HCT116 (cell line): ENCODE data around the gene UAP1. TPM values are rescaled to one million over a fixed set of nuclear protein-coding genes. Genes with fewer than 3 reads are reported as not detected.
A peak's percentile ranks its signal among the peaks of the same experiment; 100 is the strongest.

ENCODE experiments used
- ATAC-seq: fragments of 200-7000 bp; cut with Tn5 transposase; 2 replicates; pipeline ENCODE4 v1.9.1; 2020; ENCODE audit warnings: mild to moderate bottlenecking, moderate library complexity
- BruUV-seq: library from RNA; stranded (reverse); fragments of 400-500 nt; replicated peaks from 2 replicates; lab custom pipeline; 2021; lab: Mats Ljungman, UMichigan
- CTCF ChIA-PET: fragments of 300-600 bp; sonication (Branson Sonifier 250); formaldehyde crosslinking; loops from one replicate; lab custom pipeline; 2021; ENCODE audit warnings: antibody characterized with exemption; lab: Charles Lee
- POLR2A ChIA-PET: fragments of 300-600, 350-600 bp; sonication (Branson Sonifier 250); formaldehyde crosslinking; loops from one replicate; lab custom pipeline; 2021; ENCODE audit warnings: antibody characterized with exemption; lab: Charles Lee
- RAD21 ChIA-PET, 2 experiments: fragments of 300-600 bp; sonication (Branson Sonifier 250); formaldehyde crosslinking; loops; one replicate each; lab custom pipeline; 2023; ENCODE audit warnings: low total read pairs in 2 of 2; ENCODE audit not compliant: uncharacterized antibody in 2 of 2, unreplicated experiment in 2 of 2, low non-redundant PET in 1 of 2; lab: Charles Lee
- DNase-seq: peaks from one replicate; pipeline ENCODE4 v3.0.0-alpha.2; 2010; ENCODE audit warnings: low read depth, low spot score
- H2AFZ ChIP-seq: fragments of 200-600 bp; shearing (Covaris generic), sonication (generic); 2 replicates; pipeline ENCODE4 v1.6.1; 2017; ENCODE audit warnings: low read depth, mixed run types, mixed read lengths, antibody characterized with exemption, low read length; ENCODE audit not compliant: poor library complexity, severe bottlenecking
- H3K27ac ChIP-seq: 2 replicates; pipeline ENCODE4 v1.5.1; 2012; ENCODE audit warnings: low read depth, low read length
- H3K27me3 ChIP-seq: fragments of 200-600 bp; sonication (generic); 2 replicates; pipeline ENCODE4 v1.6.1; 2016; ENCODE audit warnings: mixed run types, low read length, mixed read lengths; ENCODE audit not compliant: insufficient read depth
- H3K36me3 ChIP-seq, 2 experiments: fragments of 200-500 bp in 1 of 2; fragments of 200-600 bp in 1 of 2; sonication (Bioruptor generic) in 1 of 2; sonication (generic) in 1 of 2; 2 replicates each; pipeline versions ENCODE4 v1.5.1 to v1.6.1; 2014 to 2016; ENCODE audit warnings: low read length in 2 of 2, inconsistent platforms in 1 of 2, mixed read lengths in 1 of 2, mixed run types in 1 of 2; ENCODE audit not compliant: insufficient read depth in 2 of 2, control insufficient read depth in 1 of 2
- H3K4me1 ChIP-seq, 2 experiments: fragments of 200-600 bp in 1 of 2; sonication (generic) in 1 of 2; 2 replicates each; pipeline versions ENCODE4 v1.5.1 to v1.6.1; 2012 to 2017; ENCODE audit warnings: low read length in 2 of 2, inconsistent platforms in 1 of 2, mild to moderate bottlenecking in 1 of 2, mixed read lengths in 1 of 2, mixed run types in 1 of 2, moderate library complexity in 1 of 2; ENCODE audit not compliant: insufficient read depth in 2 of 2, control insufficient read depth in 1 of 2
- H3K4me2 ChIP-seq: fragments of 200-600 bp; sonication (generic); 2 replicates; pipeline ENCODE4 v1.6.1; 2017; ENCODE audit warnings: mixed run types, low read length, mixed read lengths
- H3K4me3 ChIP-seq, 2 experiments: fragments of 200-600 bp in 1 of 2; sonication (generic) in 1 of 2; replicated peaks in 1 of 2; 2 replicates each; pipeline ENCODE4 v1.5.1; 2011 to 2016; ENCODE audit warnings: low read length in 2 of 2, control low read depth in 1 of 2, low read depth in 1 of 2, mild to moderate bottlenecking in 1 of 2, mixed read lengths in 1 of 2, mixed run types in 1 of 2
- H3K79me2 ChIP-seq: fragments of 200-600 bp; sonication (generic); 2 replicates; pipeline ENCODE4 v1.6.1; 2017; ENCODE audit warnings: mild to moderate bottlenecking, mixed run types, low read length, moderate library complexity, mixed read lengths; ENCODE audit not compliant: insufficient read depth
- H3K9ac ChIP-seq: fragments of 200-600 bp; sonication (generic); 2 replicates; pipeline ENCODE4 v1.6.1; 2016; ENCODE audit warnings: low read length, mixed read lengths
- H3K9me2 ChIP-seq: fragments of 200-600 bp; sonication (generic), shearing (Covaris generic); 2 replicates; pipeline ENCODE4 v1.6.1; 2017; ENCODE audit warnings: mixed run types, mild to moderate bottlenecking, moderate library complexity; ENCODE audit not compliant: insufficient read depth
- H3K9me3 ChIP-seq, 2 experiments: fragments of 200-500 bp in 1 of 2; fragments of 200-600 bp in 1 of 2; sonication (Bioruptor generic) in 1 of 2; sonication (generic) in 1 of 2; 2 replicates each; pipeline ENCODE4 v1.6.1; 2014 to 2017; ENCODE audit warnings: low read length in 2 of 2, mixed read lengths in 2 of 2, inconsistent platforms in 1 of 2, low read depth in 1 of 2, mild to moderate bottlenecking in 1 of 2, mixed run types in 1 of 2, moderate library complexity in 1 of 2; ENCODE audit not compliant: control insufficient read depth in 1 of 2, insufficient read depth in 1 of 2
- H4K20me1 ChIP-seq: fragments of 200-600 bp; sonication (generic), shearing (Covaris generic); 2 replicates; pipeline ENCODE4 v1.6.1; 2017; ENCODE audit warnings: mixed run types, mild to moderate bottlenecking, moderate library complexity; ENCODE audit not compliant: insufficient read depth
- CEBPB ChIP-seq: IDR thresholded peaks from 2 replicates; pipeline ENCODE4 v1.6.1; 2012; ENCODE audit warnings: low read depth
- EGR1 ChIP-seq: IDR thresholded peaks from 2 replicates; pipeline ENCODE4 v1.6.1; 2012; ENCODE audit warnings: low read depth
- ELF1 ChIP-seq: IDR thresholded peaks from 2 replicates; pipeline ENCODE4 v1.6.1; 2012; ENCODE audit warnings: low read depth, borderline replicate concordance
- EZH2 ChIP-seq: fragments of 200-600 bp; sonication (generic); IDR thresholded peaks from 2 replicates; pipeline ENCODE4 v1.6.1; 2017; ENCODE audit warnings: antibody characterized with exemption, mixed run types
- JUND ChIP-seq: IDR thresholded peaks from 2 replicates; pipeline ENCODE4 v1.6.1; 2012
- POLR2AphosphoS5 ChIP-seq: IDR thresholded peaks from 2 replicates; pipeline ENCODE4 v1.6.1; 2011; ENCODE audit warnings: mild to moderate bottlenecking, low read depth, low read length, moderate library complexity
- SIN3A ChIP-seq: IDR thresholded peaks from 2 replicates; pipeline ENCODE4 v1.6.1; 2012; ENCODE audit warnings: low read depth
- SRF ChIP-seq: IDR thresholded peaks from 2 replicates; pipeline ENCODE4 v1.6.1; 2012; ENCODE audit warnings: low read depth
- TCF7L2 ChIP-seq: IDR thresholded peaks from 2 replicates; pipeline ENCODE4 v1.7.0; 2011; ENCODE audit warnings: borderline replicate concordance, inconsistent platforms; ENCODE audit not compliant: insufficient read depth, insufficient read length; ENCODE audit errors: extremely low read depth
- YY1 ChIP-seq: IDR thresholded peaks from 2 replicates; pipeline ENCODE4 v1.6.1; 2011; ENCODE audit warnings: low read length, low read depth, moderate library complexity, mild to moderate bottlenecking; ENCODE audit not compliant: insufficient replicate concordance; ENCODE audit errors: extremely low read depth
- ZFX ChIP-seq: fragments of 450-650 bp; IDR thresholded peaks from 2 replicates; pipeline ENCODE4 v1.6.1; 2017
- intact Hi-C: fragments of 100-400 bp; cut with micrococcal nuclease; formaldehyde crosslinking; loops from 2 replicates; pipeline ENCODE4 v1.10.0; 2022
- total RNA-seq: library from RNA; stranded (reverse); gene quantifications from one replicate; pipeline ENCODE4 v1.2.1, GENCODE V29; 2021; ENCODE audit not compliant: unreplicated experiment
- TF ChIP-seq, protein P1 (sequence below): IDR thresholded peaks from 2 replicates; pipeline ENCODE4 v1.6.1; 2012; ENCODE audit warnings: low read depth

Gene UAP1
- total RNA-seq, 1 experiment from 2014 or later = 51.4 TPM

DNA sequence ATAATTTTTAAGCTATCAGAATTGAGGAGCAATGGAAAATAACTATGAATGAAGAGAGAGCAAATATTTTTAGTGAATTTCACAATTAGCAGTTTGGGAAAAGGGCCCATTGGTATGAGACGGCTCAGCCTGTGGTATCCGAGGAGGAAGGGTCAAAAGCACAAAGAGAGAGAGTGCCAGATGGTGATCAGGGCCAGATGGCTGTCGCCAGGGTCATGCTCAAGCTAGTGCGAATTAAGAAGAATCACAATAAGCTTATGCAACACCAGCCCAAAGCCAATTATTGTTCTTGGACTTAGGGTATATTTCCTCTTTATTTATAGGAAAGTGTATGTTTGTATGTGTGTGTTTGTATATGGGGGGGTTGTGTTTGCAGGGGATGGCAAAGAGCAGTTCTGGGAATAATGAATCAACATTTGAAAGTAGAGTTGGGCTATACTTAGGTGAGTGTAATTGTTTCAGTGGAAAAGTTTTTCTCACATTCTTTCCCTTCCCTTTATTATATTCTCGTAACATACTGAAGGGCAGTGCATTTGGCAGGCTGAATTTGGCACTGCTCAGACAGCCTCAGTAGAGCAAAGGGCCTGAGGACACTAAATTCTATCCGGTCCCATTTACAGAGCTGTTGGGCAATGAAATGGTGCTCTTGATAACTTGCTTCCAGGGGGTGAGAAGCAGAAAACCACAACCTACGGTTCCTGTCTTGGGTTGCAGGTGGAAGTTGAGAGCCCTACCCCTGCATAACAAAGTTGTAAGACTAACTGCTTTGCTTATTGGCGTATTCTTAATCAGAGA lies 51.3 kb downstream of the UAP1 start:
- Histone ChIP-seq H4K20me1 (no peaks in the 10 kb centered on the region), H3K79me2 (no peaks in the 10 kb centered on the region)
- no peak for TF ChIP-seq POLR2AphosphoS5
- no peak for TF ChIP-seq SIN3A
- no peak for TF ChIP-seq TCF7L2
- TF ChIP-seq YY1 = no peak
- TF ChIP-seq EGR1 = no peak
- TF ChIP-seq, all 23 proteins: peak for 0
- Histone ChIP-seq H3K27ac (no peak overlapping the region), H3K4me1 (no peaks in the 10 kb centered on the region), H3K4me3 (no peak overlapping the region), H3K9ac (no peak overlapping the region), H3K27me3 (no peaks in the 10 kb centered on the region), H3K9me2 (no peaks in the 10 kb centered on the region), H2AFZ (no peak overlapping the region), H3K36me3 (no peaks in the 10 kb centered on the region), H3K4me2 (no peak overlapping the region), H3K9me3 (0 out of 4 replicates have a peak, but pooled peaks cover 0 to 5% of the 10 kb centered on the region in 2 experiments)
- ChIA-PET CTCF (interaction anchor here (1.0 to 3.8 kb wide), 8 partner anchors 7 to 255 kb away, joined by 3 to 29 read pairs (median 5); partner anchors contain the start of gene DDR2), RAD21 (interaction anchor here in 1 of 2 experiments (0.6 to 1.6 kb wide), 2 partner anchors 30 to 187 kb away, joined by 3 to 4 read pairs; no protein-coding TSS in a partner anchor), POLR2A (no interaction called here)
- BruUV-seq = no TSS peak
- ATAC-seq (0 out of 2 replicates have a peak, but pooled peaks have one; percentile 9), DNase-seq (no peak)
- intact Hi-C loops = loop anchor here (1.0 to 10.0 kb wide), 3 partner anchors 187 to 556 kb away; no protein-coding TSS in a partner anchor

- no peaks in the 10 kb centered on the region for H3K4me1 ChIP-seq
- H3K9ac ChIP-seq = no peak overlapping the region
- DNase-seq (no peak), ATAC-seq (no peak)
- no peak for TF ChIP-seq JUND
- no peak for TF ChIP-seq ZFX
- TF ChIP-seq SRF = no peak
- TF ChIP-seq EZH2 = no peak
- TF ChIP-seq ELF1 = no peak
- no peak for TF ChIP-seq CEBPB
- TF ChIP-seq, protein P1, sequence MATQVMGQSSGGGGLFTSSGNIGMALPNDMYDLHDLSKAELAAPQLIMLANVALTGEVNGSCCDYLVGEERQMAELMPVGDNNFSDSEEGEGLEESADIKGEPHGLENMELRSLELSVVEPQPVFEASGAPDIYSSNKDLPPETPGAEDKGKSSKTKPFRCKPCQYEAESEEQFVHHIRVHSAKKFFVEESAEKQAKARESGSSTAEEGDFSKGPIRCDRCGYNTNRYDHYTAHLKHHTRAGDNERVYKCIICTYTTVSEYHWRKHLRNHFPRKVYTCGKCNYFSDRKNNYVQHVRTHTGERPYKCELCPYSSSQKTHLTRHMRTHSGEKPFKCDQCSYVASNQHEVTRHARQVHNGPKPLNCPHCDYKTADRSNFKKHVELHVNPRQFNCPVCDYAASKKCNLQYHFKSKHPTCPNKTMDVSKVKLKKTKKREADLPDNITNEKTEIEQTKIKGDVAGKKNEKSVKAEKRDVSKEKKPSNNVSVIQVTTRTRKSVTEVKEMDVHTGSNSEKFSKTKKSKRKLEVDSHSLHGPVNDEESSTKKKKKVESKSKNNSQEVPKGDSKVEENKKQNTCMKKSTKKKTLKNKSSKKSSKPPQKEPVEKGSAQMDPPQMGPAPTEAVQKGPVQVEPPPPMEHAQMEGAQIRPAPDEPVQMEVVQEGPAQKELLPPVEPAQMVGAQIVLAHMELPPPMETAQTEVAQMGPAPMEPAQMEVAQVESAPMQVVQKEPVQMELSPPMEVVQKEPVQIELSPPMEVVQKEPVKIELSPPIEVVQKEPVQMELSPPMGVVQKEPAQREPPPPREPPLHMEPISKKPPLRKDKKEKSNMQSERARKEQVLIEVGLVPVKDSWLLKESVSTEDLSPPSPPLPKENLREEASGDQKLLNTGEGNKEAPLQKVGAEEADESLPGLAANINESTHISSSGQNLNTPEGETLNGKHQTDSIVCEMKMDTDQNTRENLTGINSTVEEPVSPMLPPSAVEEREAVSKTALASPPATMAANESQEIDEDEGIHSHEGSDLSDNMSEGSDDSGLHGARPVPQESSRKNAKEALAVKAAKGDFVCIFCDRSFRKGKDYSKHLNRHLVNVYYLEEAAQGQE = no peak
- no peaks in the 10 kb centered on the region for H3K79me2 ChIP-seq
- no peaks in the 10 kb centered on the region for H4K20me1 ChIP-seq
- ChIA-PET POLR2A (no interaction called here), CTCF (interaction anchor here (1.1 to 2.3 kb wide), 2 partner anchors 27 to 183 kb away, joined by 3 to 8 read pairs; no protein-coding TSS in a partner anchor), RAD21 (no interaction called here)
- no peak overlapping the region for H3K4me3 ChIP-seq
- no peak overlapping the region for H2AFZ ChIP-seq
- no peaks in the 10 kb centered on the region for H3K27me3 ChIP-seq
- H3K4me2 ChIP-seq = no peak overlapping the region
- no peaks in the 10 kb centered on the region for H3K36me3 ChIP-seq
- BruUV-seq = no TSS peak
- intact Hi-C loops = loop anchor here (10.0 kb wide), 1 partner anchor 262 kb away; no protein-coding TSS in a partner anchor
- no peaks in the 10 kb centered on the region for H3K9me2 ChIP-seq
- no peak overlapping the region for H3K27ac ChIP-seq
- 0 out of 4 replicates have a peak, but pooled peaks cover 0 to 5% of the 10 kb centered on the region in 2 experiments for H3K9me3 ChIP-seq
Observed at GRCh38 chr1:162616848-162617247, 55.3 kb downstream of the UAP1 start.
